Vagina (tissue), 2 donors: ENCODE results near the gene CCDC27.

Experiments
- POLR2A ChIP-seq, 2 donors: fragments of 450-650 bp; IDR thresholded peaks; one replicate each; pipeline ENCODE4 v1.6.1; 2017; ENCODE audit warnings: antibody characterized with exemption in 2 of 2, mild to moderate bottlenecking in 2 of 2, moderate library complexity in 2 of 2
- TF ChIP-seq, protein P1 (sequence below), 3 experiments: fragments of 450-650 bp in 2 of 3; fragments of 200-600 bp in 1 of 3; sonication (generic) in 1 of 3; IDR thresholded peaks; one replicate each; pipeline ENCODE4 v1.5.1; 2017 to 2019; ENCODE audit warnings: antibody characterized with exemption in 3 of 3, mild to moderate bottlenecking in 2 of 3, moderate library complexity in 2 of 3

DNA sequence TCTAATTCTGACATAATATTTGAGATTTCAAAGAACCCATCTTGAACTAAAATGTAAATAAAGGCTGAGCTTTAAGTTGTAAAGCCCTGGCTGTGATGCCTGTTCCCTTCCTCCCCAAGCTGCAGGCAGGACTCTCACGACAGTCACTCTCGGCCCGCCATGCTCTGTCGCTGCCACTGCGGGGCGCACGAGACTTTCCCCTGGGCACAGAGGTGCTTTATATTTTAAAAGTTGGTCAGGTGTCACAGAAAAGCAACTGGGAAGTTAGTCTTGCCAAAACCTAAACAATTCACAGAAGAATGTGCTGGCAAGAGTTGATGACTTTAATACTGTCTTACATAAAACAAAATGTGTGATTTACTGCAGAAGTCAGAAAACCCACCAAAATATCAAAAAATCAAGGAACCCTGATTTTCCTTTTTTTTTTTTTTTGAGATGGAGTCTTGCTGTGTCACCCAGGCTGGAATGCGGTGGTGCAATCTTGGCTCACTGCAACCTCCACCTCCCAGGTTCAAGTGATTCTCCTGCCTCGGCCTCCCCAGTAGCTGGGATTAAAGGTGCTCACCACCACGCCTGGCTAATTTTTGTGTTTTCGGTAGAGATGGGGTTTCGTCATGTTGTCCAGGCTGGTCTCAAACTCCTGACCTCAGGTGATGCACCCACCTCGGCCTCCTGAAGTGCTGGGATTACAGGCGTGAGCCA, 33.4 kb downstream of the CCDC27 start:
- no peak for TF ChIP-seq POLR2A (IDR thresholded peaks at IDR 0.05)
- TF ChIP-seq, protein P1, sequence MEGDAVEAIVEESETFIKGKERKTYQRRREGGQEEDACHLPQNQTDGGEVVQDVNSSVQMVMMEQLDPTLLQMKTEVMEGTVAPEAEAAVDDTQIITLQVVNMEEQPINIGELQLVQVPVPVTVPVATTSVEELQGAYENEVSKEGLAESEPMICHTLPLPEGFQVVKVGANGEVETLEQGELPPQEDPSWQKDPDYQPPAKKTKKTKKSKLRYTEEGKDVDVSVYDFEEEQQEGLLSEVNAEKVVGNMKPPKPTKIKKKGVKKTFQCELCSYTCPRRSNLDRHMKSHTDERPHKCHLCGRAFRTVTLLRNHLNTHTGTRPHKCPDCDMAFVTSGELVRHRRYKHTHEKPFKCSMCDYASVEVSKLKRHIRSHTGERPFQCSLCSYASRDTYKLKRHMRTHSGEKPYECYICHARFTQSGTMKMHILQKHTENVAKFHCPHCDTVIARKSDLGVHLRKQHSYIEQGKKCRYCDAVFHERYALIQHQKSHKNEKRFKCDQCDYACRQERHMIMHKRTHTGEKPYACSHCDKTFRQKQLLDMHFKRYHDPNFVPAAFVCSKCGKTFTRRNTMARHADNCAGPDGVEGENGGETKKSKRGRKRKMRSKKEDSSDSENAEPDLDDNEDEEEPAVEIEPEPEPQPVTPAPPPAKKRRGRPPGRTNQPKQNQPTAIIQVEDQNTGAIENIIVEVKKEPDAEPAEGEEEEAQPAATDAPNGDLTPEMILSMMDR (IDR thresholded peaks at IDR 0.05) = no peak
